HepG2 (cell line): ENCODE measurements around the gene FREM3. TPM values are rescaled to one million over a fixed set of nuclear protein-coding genes. Genes with fewer than 3 reads are reported as not detected.

Experiments
- ATAC-seq: fragments of 200-7000 bp; cut with Tn5 transposase; 3 replicates; pipeline ENCODE4 v1.9.1; 2020; ENCODE audit warnings: mild to moderate bottlenecking, moderate library complexity
- BruUV-seq: library from RNA; stranded (reverse); fragments of 400-500 nt; replicated peaks from 2 replicates; lab custom pipeline; 2021; lab: Mats Ljungman, UMichigan
- CTCF ChIA-PET: fragments of 300-600 bp; formaldehyde crosslinking; extraction: SDS; loops from one replicate; lab custom pipeline; 2021; ENCODE audit warnings: low total read pairs, inconsistent platforms, low intra/inter-chr PET ratio; lab: Yijun Ruan, JAX
- POLR2A ChIA-PET: fragments of 350-600 bp; sonication (Branson Sonifier 250); formaldehyde crosslinking; loops from one replicate; lab custom pipeline; 2020; ENCODE audit warnings: antibody characterized with exemption, inconsistent platforms; lab: Yijun Ruan, JAX
- DNase-seq: peaks from one replicate; pipeline ENCODE4 v3.0.0-alpha.2; 2015; ENCODE audit warnings: low spot score
- FAIRE-seq: peaks from 3 replicates; lab custom pipeline; 2011; peaks lifted over from hg19 to GRCh38; lab: Jason Lieb, UNC
- H2AFZ ChIP-seq: one replicate; pipeline ENCODE4 v1.6.1; 2011; ENCODE audit warnings: low read length, inconsistent platforms
- H3K27ac ChIP-seq: fragments of 300-600 bp; 3 replicates; pipeline ENCODE4 v1.8.0; 2011; ENCODE audit warnings: mixed run types, mild to moderate bottlenecking, mixed read lengths, low read length, inconsistent platforms; ENCODE audit not compliant: insufficient read depth; ENCODE audit errors: extremely low read length
- H3K27me3 ChIP-seq, 2 experiments: fragments of 200-600 bp in 1 of 2; 2 replicates in 1 of 2; 3 replicates in 1 of 2; pipeline versions ENCODE4 v1.6.0 to v1.8.0; 2011; ENCODE audit warnings: low read length in 2 of 2, mild to moderate bottlenecking in 2 of 2, moderate library complexity in 2 of 2, inconsistent platforms in 1 of 2; ENCODE audit not compliant: insufficient read depth in 2 of 2, control insufficient read depth in 1 of 2
- H3K36me3 ChIP-seq, 2 experiments: fragments of 200-600 bp in 1 of 2; replicated peaks in 1 of 2; 2 replicates in 1 of 2; 3 replicates in 1 of 2; pipeline versions ENCODE4 v1.5.1 to v1.8.0; 2011; ENCODE audit warnings: low read length in 2 of 2, inconsistent platforms in 1 of 2; ENCODE audit not compliant: insufficient read depth in 2 of 2, control insufficient read depth in 1 of 2
- H3K4me1 ChIP-seq: 2 replicates; pipeline ENCODE4 v1.5.1; 2012; ENCODE audit warnings: low read length, inconsistent platforms; ENCODE audit not compliant: insufficient read depth
- H3K4me2 ChIP-seq: 2 replicates; pipeline ENCODE4 v1.6.0; 2011; ENCODE audit warnings: low read depth, low read length, inconsistent platforms
- H3K4me3 ChIP-seq, 3 experiments: fragments of 200-600 bp in 1 of 3; sonication (generic), shearing (Covaris generic) in 1 of 3; replicated peaks in 1 of 3; 2 replicates each; pipeline ENCODE4 v1.5.1; 2011 to 2016; ENCODE audit warnings: low read length in 3 of 3, inconsistent platforms in 2 of 3, low read depth in 2 of 3, mild to moderate bottlenecking in 2 of 3, control low read depth in 1 of 3, mixed read lengths in 1 of 3; ENCODE audit not compliant: insufficient read depth in 1 of 3
- H3K79me2 ChIP-seq: one replicate; pipeline ENCODE4 v1.6.1; 2011; ENCODE audit warnings: low read length, inconsistent platforms; ENCODE audit not compliant: insufficient read depth
- H3K9ac ChIP-seq: 2 replicates; pipeline ENCODE4 v1.6.0; 2011; ENCODE audit warnings: mild to moderate bottlenecking, low read depth, low read length, inconsistent platforms; ENCODE audit not compliant: insufficient read depth
- H3K9me3 ChIP-seq: 2 replicates; pipeline ENCODE4 v1.5.1; 2012; ENCODE audit warnings: mild to moderate bottlenecking, low read length
- H4K20me1 ChIP-seq: 2 replicates; pipeline ENCODE4 v1.6.0; 2011; ENCODE audit warnings: inconsistent platforms, mild to moderate bottlenecking, low read length, moderate library complexity; ENCODE audit not compliant: insufficient read depth
- GATAD1 ChIP-seq: IDR thresholded peaks from 2 replicates; pipeline ENCODE4 v1.6.1; 2016; ENCODE audit warnings: missing genetic modification reagents, missing compliant biosample characterization
- MLX ChIP-seq: IDR thresholded peaks from 2 replicates; pipeline ENCODE4 v1.6.1; 2016
- RARG ChIP-seq: sonication (generic); formaldehyde crosslinking; IDR thresholded peaks from 2 replicates; pipeline ENCODE4 v1.4.0; 2020; ENCODE audit warnings: low read depth, mild to moderate bottlenecking, missing genetic modification reagents
- ZEB1 ChIP-seq: IDR thresholded peaks from 2 replicates; pipeline ENCODE4 v1.6.1; 2012; ENCODE audit warnings: mild to moderate bottlenecking, low read depth, inconsistent platforms; ENCODE audit not compliant: insufficient replicate concordance
- ZNF121 ChIP-seq: sonication (generic); formaldehyde crosslinking; IDR thresholded peaks from 2 replicates; pipeline ENCODE4 v1.5.0; 2020; ENCODE audit warnings: mild to moderate bottlenecking, missing genetic modification reagents
- ZNF562 ChIP-seq: sonication (generic); formaldehyde crosslinking; IDR thresholded peaks from 2 replicates; pipeline ENCODE4 v1.8.0; 2022; ENCODE audit warnings: missing genetic modification reagents, borderline replicate concordance
- WGBS: methylation state at CpG from one replicate; pipeline ENCODE4 v1.1.6; 2017; ENCODE audit warnings: low lambda C conversion rate; 5-methylcytosine and 5-hydroxymethylcytosine counted together
- in situ Hi-C: cut with HindIII; loops from 2 replicates; pipeline ENCODE4 v1.10.0; 2017; ENCODE audit warnings: low pct_unique_long_range_greater_than_20kb; ENCODE audit not compliant: extremely low pct_ligation_motif_present
- intact Hi-C: fragments of 100-400 bp; cut with micrococcal nuclease; formaldehyde crosslinking; loops from one replicate; pipeline ENCODE4 v1.10.0; 2022; ENCODE audit not compliant: unreplicated experiment
- polyA plus RNA-seq, 8 experiments: library from polyadenylated mRNA; depleted of rRNA in 3 of 8; stranded (reverse) in 7 of 8; unstranded in 1 of 8; fragments of >200 nt; fragmentation: Illumina TruSeq in 4 of 8; extraction: Trizol in 4 of 8; gene quantifications; 2 replicates each; pipeline versions ENCODE4 v1.2.1 to v1.2.3, GENCODE V29; 2011 to 2016; ENCODE audit warnings: low read depth in 4 of 8, missing spikeins in 1 of 8, mixed read lengths in 1 of 8; ENCODE audit not compliant: insufficient read depth in 1 of 8
- total RNA-seq, 5 experiments: library from RNA; depleted of rRNA; stranded (reverse); fragments of >200 nt; fragmentation: Illumina TruSeq; extraction: Trizol; gene quantifications; 2 replicates each; pipeline ENCODE4 v1.2.3, GENCODE V29; 2016; ENCODE audit warnings: low read depth in 1 of 5
- TF ChIP-seq, protein P1 (sequence below): sonication (generic); formaldehyde crosslinking; IDR thresholded peaks from 2 replicates; pipeline ENCODE4 v1.5.1; 2020; ENCODE audit warnings: missing genetic modification reagents, mild to moderate bottlenecking, borderline replicate concordance

Gene FREM3
- total and polyA plus RNA-seq, 2 of the 13 experiments (the other 11 are each of a cell fraction or from before 2014, with no cell fraction given), result not detected

DNA sequence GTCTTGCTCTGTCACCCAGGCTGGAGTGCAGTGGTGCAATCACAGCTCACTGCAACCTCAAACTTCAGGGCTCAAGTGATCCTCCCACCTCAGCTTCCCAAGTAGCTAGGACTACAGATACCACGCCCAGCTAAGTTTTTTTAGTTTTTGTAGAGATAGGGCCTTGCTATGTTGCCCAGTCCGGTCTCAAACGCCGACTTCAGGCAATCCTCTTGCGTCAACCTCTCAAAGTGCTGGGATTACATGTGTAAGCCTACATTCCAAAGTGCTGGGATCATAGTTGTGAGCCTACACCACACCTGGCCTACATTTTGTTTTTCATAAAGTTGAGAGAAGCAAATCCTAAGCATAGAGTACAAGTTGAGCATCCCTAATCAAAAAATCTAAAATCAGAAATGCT lies 144.8 kb downstream of the FREM3 start:
- Histone ChIP-seq H2AFZ (no peak overlapping the region), H3K27me3 (no peaks in the 10 kb centered on the region; a peak in 1 of 5 replicates), H3K4me1 (peaks cover 15% of the 10 kb centered on the region), H3K4me2 (no peak overlapping the region), H3K9me3 (no peaks in the 10 kb centered on the region), H3K4me3 (no peak overlapping the region), H3K27ac (no peak overlapping the region), H3K36me3 (peaks cover 0 to 9% of the 10 kb centered on the region in 2 experiments; a peak in 3 of 5 replicates), H3K9ac (no peak overlapping the region), H4K20me1 (no peaks in the 10 kb centered on the region), H3K79me2 (no peaks in the 10 kb centered on the region)
- WGBS, result 82% methylated on average over 5 of the region's 5 CpGs
- in situ Hi-C loops, result no loop called here
- TF ChIP-seq MLX (CRISPR knock-in tag) (no peak), ZNF121 (CRISPR knock-in tag) (0 out of 2 replicates have a peak, but pooled peaks have one; percentile 28)
- FAIRE-seq, result no peak
- intact Hi-C loops, result no loop called here
- DNase-seq, result no peak
- no TSS peak for BruUV-seq
- ChIA-PET POLR2A (no interaction called here), CTCF (no interaction called here)
- ATAC-seq, result no peak

- no peak for TF ChIP-seq GATAD1 (CRISPR knock-in tag)
- TF ChIP-seq, protein P1, sequence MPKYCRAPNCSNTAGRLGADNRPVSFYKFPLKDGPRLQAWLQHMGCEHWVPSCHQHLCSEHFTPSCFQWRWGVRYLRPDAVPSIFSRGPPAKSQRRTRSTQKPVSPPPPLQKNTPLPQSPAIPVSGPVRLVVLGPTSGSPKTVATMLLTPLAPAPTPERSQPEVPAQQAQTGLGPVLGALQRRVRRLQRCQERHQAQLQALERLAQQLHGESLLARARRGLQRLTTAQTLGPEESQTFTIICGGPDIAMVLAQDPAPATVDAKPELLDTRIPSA (CRISPR knock-in tag), result no peak
- no peak for TF ChIP-seq ZEB1
- TF ChIP-seq RARG (CRISPR knock-in tag), result no peak
- TF ChIP-seq ZNF562 (CRISPR knock-in tag), result no peak
- TF ChIP-seq, all 625 proteins: peak for 0
- intact Hi-C loops, result no loop called here
- in situ Hi-C loops, result no loop called here
Measured at GRCh38 chr4:143554728-143555597, 145.5 kb downstream of the FREM3 start.

More at GRCh38 chr4:143554728-143555597, 145.5 kb downstream of the FREM3 start:
- ATAC-seq (no peak), FAIRE-seq (no peak), DNase-seq (no peak)
- BruUV-seq, result no TSS peak
- no peaks in the 10 kb centered on the region for H3K9me3 ChIP-seq
- no peak overlapping the region for H3K4me2 ChIP-seq
- ChIA-PET CTCF (no interaction called here), POLR2A (no interaction called here)
- H2AFZ ChIP-seq, result no peak overlapping the region
- no peak overlapping the region for H3K9ac ChIP-seq
- H3K4me3 ChIP-seq, result no peak overlapping the region
- H3K27ac ChIP-seq, result no peak overlapping the region
- peaks cover 14% of the 10 kb centered on the region for H3K4me1 ChIP-seq
- H3K36me3 ChIP-seq, result peaks cover 0 to 15% of the 10 kb centered on the region in 2 experiments; a peak in 3 of 5 replicates
- whole genome bisulfite sequencing, result 75% methylated on average over 4 of the region's 4 CpGs
- no peaks in the 10 kb centered on the region for H4K20me1 ChIP-seq
- H3K27me3 ChIP-seq, result no peaks in the 10 kb centered on the region; a peak in 1 of 5 replicates
- no peaks in the 10 kb centered on the region for H3K79me2 ChIP-seq
